Stimulated activated CD8-positive, alpha-beta memory T cell treated with anti-CD3 and anti-CD28 coated beads, Interleukin-4, amount 100 ng/mL, for 1 hour (primary cell): ENCODE measurements around the gene FNBP1L.
"Not testable (repeated sequence)": the region's sequence is repeated elsewhere in the genome, so short reads cannot be mapped to it uniquely, and the experiment has no call there.

Source experiments
- DNase-seq, 2 donors: peaks; one replicate each; pipeline ENCODE4 v3.0.0-alpha.2; 2020; ENCODE audit warnings: low read depth in 2 of 2, low spot score in 1 of 2

Gene FNBP1L

DNA sequence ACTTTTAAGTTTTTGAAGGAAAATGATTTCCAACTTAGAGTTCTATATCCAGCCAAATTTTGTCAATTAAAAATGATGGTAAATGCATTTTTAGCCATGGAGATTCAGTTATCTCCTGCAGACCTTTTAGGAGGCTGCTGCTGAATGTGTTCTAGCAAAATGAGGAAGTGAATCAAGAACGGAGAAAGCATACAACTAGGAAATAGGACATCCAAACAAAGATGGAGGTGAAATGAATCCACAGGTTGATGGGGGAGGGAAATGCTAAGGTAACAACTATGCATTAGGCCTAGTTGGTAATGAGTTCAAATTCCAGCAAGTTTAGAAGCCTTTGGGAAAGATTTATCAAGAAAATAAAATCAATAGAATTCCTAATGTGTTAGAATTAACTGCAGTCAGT is 80.5 kb downstream of the FNBP1L start:
- no peak for DNase-seq

DNA sequence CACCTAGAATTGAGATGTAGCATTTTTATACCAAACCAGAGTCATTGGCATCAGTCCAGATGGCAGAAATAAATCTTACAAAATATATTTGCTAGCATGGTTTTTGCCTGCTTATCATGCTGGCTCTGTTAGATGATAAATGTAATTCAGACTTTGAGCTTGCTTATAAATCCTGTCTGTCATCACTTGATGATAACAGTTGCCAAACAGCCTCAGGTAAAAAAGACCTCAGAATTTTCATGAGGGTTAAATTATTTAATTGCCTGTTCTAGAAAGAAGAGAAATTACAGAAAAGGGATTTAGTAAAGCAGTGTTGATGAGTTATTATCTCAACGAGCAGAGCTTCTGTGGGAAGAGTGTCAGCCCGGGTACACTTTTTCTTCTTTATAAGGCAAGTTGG is 83.3 kb downstream of the FNBP1L start:
- DNase-seq, result no peak

DNA sequence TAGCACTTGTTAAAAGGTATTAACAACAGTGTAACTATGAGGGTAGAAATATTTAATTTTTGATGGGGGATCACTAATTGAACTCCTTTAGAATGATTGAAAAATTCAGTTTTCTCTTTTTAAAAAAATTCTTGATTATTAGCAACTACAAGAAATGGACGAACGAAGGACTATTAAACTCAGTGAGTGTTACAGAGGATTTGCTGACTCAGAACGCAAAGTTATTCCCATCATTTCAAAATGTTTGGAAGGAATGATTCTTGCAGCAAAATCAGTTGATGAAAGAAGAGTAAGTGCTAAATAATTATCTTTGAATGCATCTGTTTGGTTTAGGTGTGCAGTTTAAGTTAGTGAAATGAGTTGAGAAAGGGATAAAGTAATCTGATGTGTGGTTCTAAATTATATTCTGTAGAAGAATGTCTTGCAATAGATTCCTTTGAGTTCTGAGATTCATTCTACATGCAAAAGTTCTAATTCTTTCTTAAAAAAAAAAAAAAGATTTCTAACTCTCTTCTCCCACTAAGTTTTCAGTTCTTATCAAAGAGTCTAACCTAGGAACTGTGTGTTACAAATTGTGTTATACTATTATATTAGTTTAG is 85.0 kb downstream of the FNBP1L start:
- no peak for DNase-seq

DNA sequence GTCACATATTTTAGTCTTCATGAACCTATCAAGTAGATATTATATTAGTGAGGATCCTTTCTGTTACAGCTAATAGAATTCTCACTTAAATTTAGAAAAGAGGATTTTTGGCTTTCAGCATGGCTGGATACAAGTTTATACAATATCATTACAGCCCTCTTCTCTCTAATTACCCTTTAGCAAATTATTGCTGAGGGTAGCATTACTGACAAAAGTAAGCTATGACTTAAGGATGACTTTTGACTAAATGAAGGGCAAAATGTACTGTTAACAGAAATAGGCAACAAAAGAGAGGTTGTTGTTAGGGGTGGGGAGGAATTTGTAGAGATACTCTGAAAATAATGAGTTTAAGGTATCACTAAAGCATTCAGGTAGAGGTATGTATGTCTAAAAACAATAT is 85.8 kb downstream of the FNBP1L start:
- no peak for DNase-seq

DNA sequence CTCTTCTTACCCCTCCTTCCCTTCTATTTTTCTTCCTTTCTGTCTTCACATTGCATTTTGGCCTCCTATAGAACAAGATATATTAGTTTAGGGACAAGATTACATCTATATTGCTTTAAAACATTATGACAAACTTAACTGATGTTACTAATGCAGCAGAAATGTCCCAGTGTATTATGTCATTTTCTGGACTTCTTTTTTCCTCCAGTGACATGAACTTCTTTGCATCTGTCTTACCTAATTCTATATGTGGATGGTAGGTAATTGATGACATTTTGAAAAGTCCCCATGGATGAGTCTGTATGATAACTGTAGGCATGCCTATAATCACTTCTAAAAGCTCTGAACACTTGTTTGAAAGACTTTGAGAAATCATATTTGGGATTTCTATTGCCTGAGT is 89.5 kb downstream of the FNBP1L start:
- no peak for DNase-seq

DNA sequence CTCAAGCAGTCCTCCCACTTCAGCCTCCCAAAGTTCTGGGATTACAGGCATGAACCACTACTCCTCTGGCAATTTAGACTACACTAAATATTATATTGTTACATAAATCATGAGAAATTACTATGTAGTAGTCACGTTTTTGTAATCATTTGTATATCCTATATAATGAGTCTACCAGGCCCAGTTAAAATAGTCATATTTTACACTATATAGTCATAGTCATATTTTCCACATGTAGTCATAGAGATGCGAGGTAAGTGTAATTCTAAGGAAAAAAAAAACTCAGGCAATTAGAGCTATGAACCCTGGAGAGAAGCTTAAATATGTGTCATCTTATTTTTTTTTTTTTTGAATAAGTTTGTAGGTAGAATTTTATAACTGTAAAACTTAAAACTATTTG is 90.0 kb downstream of the FNBP1L start:
- no peak for DNase-seq

DNA sequence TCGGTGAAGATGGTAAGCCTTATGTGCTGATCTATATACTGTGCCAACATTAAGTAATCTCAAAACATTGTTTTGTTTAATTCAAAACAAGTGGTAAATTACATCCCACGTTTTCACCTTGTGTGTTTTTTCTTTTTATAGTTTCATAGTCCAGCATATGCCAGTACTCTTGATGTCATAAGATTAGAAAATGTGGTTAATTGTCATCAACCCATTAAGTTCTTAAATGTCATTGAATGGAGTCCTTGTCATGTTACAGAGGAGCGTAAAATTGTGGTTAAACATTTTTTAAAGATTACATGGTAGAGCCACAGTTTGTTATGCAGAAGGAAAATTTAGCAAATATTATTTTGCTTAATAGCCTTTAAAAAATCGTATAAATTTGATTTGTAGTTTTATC is 93.1 kb downstream of the FNBP1L start:
- DNase-seq, result no peak

DNA sequence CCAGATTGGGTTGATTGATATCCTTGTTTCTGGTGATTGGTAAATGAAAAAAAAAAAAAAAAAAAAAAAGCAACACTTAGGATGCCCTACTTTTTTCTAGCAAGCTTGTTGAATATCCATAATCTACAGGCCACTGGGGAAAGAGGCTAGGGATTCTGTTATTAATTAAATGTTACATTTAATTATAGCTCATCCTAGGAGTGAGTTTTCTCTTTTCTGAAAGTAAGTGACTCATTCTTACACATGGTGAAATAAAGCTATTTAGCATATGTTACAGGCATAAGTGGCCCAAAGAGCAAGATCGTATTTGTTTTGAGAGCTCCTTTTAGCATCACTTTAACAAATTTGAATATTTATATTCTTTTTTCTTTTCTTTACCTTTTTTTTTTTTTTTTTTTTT is 94.5 kb downstream of the FNBP1L start:
- DNase-seq, result no peak

DNA sequence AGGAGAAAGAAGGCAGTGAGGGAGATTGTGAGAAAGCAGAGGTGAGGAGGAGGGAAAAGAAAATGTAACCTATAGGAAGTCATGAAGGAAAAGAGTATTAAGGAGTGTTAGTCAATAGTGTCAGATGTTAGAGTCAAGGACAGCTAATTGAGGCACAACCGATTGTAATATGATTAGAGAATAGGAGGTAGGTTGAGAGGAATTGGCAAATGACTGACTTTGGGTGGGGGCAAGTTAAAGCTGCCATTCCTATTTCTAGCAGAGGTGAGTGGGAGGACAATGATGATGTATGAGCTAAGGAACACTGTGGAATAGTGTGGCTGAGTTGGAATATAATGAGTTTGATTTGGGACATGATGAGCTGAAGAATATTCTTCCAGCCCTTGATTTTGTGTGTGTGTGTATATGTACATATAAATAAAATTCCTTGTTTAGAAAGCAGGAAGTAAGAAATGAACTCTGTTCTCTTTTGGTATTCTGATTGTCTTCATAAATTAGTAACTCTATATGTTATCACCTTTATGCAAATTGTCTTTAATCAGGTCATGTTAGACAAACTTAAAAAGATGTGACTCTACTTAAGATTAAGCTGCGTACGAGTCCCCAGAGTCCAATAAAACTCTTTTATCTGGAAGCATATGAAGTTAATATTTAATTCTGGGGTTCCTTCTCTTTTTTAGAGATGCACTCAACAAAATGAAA is 98.4 kb downstream of the FNBP1L start:
- no peak for DNase-seq

DNA sequence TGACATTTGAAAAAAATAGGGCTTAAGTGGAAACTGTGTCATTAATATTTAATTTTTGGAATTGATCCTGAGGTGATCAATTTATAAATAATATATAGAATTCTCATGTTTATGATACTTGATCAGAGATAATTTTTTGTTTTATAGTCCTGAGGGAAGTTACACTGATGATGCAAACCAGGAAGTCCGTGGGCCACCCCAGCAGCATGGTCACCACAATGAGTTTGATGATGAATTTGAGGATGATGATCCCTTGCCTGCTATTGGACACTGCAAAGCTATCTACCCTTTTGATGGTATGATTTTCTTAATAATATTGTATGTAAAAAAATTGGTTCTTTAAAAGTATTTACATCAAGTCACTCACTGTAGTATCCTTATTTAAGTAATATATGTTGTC is 101.2 kb downstream of the FNBP1L start:
- no peak for DNase-seq

DNA sequence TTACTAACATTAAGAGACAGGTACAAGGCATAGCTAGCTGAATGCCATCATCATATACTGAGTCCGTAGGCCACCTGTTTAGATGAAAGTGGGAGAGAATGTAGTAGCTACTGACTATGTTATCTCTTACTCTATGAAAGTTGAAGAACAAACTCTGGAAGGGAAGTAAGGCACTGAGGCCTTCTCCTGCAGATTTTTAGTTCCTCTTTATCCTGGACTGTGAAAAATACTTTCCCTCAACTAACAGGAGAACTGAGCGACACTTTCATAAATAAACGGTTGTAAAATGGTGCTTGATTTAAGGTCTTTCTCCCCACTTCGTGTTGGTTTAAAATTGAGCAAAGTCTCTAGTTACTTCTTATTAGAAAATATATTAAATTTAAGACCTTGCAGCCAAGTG is 101.9 kb downstream of the FNBP1L start:
- no peak for DNase-seq

DNA sequence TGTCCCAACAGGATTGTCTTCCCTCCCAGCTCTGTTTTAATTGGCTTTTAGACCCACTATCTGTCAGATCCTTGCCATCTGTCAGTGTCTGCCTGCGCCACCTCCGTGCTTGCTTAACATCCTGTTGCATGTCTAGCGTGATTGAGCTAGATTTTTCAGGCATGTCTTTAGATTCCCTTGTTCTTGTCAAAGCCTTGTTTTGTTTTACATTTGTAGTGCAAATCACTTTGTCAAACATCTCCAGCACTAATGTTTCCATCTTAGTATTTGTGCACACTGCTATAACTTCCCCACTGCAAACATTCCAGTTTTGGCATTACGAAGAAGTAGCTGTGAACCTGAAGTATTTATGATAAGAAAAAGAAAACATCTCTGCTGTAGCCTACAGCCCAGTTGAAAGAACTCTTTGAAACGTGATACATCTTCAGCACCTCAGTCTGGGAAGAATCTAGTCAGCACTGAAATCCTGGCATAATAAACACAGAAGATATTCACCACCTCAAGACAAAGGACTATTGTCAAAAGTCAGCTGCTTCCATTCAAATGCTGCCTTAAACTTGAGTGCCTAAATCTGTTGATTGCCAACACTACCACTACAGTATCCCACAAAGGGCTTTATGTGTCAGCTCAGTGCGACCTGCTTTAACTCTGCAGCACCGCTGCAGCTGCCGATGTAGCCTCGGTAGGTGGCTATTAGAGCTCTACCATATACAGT is 105.0 kb downstream of the FNBP1L start:
- DNase-seq, result no peak

DNA sequence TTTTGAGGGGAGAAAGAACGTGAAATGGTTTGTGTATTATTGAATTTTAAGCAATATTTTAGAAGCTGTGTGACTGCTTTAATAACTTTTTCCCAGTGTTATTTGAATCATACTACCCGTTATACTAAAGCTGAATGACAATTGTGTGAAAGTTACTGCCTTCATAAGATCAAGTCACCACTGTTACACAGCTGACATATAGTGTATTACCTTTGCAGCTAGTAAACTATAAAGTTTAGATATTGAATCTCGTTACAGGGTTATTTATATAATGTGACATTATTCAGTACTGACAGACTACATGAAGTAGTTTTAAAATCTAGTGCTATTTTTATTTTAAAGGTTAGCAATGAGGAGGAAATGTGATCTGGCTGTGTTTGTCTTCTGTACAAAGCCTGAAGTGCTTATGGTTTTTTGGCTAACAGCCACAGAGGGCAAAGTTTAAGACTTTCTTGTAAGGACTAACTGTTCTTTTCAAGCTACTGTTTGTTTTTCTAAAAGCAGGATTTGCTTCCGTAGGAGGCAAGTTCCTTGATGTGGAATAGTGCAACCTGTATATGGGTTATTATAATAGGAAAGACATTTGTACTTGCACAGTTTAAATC is 106.1 kb downstream of the FNBP1L start:
- not testable (repeated sequence) for DNase-seq

DNA sequence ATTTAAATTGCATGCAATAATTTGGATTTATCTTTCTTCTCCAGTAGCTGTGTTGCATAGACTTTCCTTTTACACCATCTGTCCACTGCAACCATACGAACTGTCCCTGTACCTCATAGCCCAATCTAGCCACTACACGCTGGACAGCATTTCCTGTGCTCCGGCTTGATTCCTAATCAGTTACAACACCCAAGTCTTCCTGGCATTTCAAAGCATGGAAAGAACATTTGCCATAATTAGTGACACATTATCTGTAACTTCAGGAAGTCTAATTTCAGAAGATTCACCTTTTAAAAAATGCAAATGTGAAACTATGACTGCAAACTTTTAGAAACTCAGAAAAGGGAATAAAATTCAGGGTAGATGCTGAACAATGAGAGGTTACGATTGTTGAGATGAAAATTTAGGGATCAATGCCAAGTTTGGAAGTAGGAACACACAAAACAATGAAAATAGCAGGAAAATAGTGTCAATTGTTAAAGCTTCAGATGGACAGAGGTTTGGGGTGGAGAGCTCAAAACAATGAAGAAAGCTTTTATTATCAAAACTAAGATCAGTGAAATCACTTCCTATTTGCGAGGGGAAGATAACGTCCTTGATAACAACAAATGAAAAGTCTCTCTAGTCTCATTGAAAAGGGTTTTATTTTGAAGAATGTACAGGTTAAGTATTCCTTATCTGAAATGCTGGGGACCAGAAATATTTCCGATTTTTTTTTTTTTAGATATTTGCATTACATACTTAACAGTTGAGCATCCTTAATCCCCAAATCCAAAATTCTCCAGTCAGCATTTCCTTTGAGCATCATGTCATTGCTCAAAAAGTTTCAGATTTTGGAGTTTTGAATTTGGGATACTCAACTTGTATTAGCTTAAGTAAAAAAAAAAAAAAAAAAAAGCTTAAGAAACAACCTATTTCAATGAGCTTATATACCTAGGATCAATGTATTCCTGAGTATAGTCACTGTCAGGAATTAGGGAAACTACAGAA is 107.3 kb downstream of the FNBP1L start:
- no peak for DNase-seq

DNA sequence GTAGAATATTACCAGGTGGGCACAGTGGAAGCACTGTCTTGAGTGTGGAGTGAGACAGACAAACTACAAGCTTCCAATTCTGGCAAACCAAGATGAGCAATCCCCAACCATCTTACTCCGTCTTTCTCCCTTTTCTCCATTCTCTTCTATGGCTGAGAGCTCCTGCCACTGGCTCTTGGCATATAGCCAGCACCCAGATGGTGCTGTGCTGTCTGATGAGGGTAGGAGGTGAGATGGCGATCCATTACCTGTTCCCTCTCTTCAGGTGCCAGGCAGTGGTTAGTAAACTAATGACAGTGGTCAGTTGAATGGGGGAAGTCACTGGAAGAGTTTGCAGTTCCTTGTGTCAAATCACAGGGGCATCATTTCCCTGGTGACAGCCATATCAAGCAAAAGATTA is 108.4 kb downstream of the FNBP1L start:
- no peak for DNase-seq

DNA sequence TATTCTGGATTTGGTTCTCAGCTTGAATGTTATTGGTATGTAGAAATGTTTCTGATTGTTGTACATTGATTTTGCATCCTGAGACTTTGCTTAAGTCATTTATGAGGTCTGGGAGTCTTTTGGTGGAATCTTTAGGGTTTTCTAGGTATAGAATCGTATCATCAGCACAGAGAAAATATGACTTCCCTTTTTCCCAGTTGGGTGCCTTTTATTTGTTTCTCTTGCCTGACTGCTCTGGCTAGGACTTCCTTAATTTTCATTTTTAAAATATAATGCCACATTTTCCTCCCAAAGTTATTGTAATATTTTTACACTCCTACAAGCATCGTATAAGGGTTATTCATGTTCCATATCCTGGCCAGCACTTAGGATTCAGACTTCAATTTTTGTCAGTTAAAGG is 111.1 kb downstream of the FNBP1L start:
- no peak for DNase-seq

DNA sequence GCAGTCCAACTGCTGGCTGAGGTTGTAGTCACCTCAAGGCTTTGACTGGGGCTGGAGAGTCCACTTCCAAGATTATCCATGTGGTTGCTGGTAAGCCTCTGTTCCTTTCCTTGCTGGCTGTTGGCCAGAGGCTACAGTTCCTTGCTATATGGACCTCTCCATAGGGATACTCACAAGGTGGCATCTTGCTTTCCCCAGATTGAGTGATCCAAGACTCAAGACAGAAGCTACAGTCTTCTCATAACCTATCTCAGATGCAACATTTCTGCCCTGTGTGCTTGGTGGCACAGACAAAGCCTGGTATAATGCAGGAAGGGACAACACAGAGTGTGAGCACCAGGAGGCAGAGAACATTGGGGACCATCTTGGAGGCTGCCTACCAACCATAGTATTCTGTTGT is 111.8 kb downstream of the FNBP1L start:
- no peak for DNase-seq

DNA sequence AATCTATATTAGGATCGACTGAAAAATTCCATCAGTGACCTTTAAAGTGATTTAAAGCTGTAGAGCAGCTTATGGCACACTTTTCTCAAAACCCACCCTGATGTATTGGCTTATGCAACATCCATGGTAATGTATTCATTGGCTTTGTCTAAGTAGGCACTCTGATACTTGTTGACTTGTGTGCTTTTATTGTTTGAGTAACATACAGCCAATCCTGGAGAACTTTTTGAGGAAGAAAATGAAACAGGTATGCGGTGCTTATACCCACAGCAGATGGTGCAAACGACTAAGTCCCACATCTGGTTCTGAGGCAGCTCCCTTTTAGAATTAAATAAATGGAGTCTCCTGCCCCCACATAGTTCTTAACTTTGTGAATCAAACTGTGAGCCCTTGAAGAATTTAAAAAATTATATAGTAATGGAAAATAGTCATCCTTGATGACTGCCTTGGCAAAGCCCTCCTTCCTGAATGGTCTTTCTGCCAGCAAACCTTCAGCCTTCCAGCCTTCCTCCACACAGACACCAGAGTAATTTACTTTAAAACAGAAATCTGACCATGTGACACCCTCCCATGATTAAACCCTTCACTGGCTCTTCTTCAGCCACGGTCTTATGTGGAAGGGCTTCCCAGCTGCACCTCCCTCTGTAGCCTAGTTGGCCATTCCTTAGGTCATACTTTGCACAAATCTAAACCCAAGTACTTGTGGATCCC is 117.7 kb downstream of the FNBP1L start:
- DNase-seq, result no peak

DNA sequence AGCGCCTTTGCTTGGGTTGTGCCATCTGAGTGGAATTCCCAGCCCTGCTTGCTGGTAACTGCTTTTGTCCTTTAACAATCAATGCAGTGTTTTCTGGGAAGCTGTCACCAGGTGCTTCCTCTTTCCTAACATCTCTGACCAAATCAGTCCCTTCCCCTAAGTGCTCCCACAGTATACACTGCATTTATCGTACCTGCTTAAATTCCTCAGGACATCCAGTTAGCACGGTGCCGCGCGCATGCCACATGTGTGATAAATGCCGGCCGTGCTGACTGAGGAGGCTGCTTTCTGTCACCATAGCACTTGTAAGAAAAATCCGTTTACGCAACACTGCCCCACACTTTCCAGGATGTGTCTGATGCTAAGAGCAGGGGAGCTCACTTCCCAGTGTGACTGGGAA is 118.3 kb downstream of the FNBP1L start:
- no peak for DNase-seq

DNA sequence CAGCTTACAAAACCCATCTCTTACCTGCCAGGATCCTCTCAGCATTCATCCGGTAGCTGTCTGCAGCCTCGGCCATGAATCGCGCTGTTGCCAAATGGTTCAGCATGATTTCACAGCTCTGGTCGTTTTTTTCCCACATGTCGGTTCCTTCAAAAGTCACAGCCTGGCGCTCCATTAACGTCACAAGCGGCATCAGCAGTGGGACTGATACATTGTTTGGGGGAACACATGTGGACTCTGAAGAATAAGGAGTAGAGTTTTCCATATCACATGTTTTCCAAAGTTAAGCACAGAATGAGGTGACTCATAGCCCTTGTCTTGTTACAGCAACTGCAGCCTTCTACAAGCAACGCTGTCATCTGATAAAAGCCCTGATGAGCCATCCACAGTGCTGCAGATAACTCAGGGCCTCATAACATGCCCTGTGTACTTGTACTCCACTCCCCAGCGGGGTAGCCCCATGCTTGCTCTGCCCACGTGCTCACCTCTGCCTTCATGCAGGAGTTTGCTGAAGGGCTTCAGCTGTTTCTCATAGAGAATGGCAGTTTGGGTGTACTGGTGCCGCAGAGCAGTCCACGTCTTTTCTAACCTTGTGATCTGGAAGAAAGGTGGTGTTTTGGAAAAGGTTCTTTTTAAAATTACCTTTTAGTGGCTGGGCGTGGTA is 119.5 kb downstream of the FNBP1L start:
- no peak for DNase-seq
